Panc1 (cell line): ENCODE data around the gene LRRC1. TPM values are rescaled to one million over a fixed set of nuclear protein-coding genes. Genes with fewer than 3 reads are reported as not detected.

Experiments
- ATAC-seq: fragments of 200-7000 bp; cut with Tn5 transposase; 2 replicates; pipeline ENCODE4 v1.9.1; 2020; ENCODE audit warnings: mild to moderate bottlenecking, moderate library complexity
- BruUV-seq: library from RNA; stranded (reverse); fragments of 400-500 nt; replicated peaks from 2 replicates; lab custom pipeline; 2021; lab: Mats Ljungman, UMichigan
- CTCF ChIA-PET: fragments of 300-600 bp; sonication (Branson Sonifier 250); formaldehyde crosslinking; loops from one replicate; lab custom pipeline; 2022; ENCODE audit warnings: antibody characterized with exemption; lab: Charles Lee
- POLR2A ChIA-PET: fragments of 300-600 bp; sonication (Branson Sonifier 250); formaldehyde crosslinking; loops from one replicate; lab custom pipeline; 2022; ENCODE audit warnings: antibody characterized with exemption; lab: Charles Lee
- DNase-seq: peaks from one replicate; pipeline ENCODE4 v3.0.0-alpha.2; 2010; ENCODE audit warnings: low read depth, low spot score
- H3K27ac ChIP-seq: 2 replicates; pipeline ENCODE4 v1.5.1; 2011; ENCODE audit warnings: mild to moderate bottlenecking, low read length, inconsistent platforms
- H3K27me3 ChIP-seq: fragments of 200-500 bp; sonication (Bioruptor generic); 2 replicates; pipeline ENCODE4 v1.6.0; 2014; ENCODE audit warnings: low read length, inconsistent platforms; ENCODE audit not compliant: control insufficient read depth, insufficient read depth
- H3K36me3 ChIP-seq: fragments of 200-500 bp; sonication (Bioruptor generic); 2 replicates; pipeline ENCODE4 v1.5.1; 2014; ENCODE audit warnings: inconsistent platforms, mild to moderate bottlenecking, low read length, moderate library complexity; ENCODE audit not compliant: control insufficient read depth, insufficient read depth
- H3K4me1 ChIP-seq: 2 replicates; pipeline ENCODE4 v1.5.1; 2011; ENCODE audit warnings: inconsistent platforms, mild to moderate bottlenecking, low read length, moderate library complexity; ENCODE audit not compliant: control insufficient read depth, insufficient read depth
- H3K4me3 ChIP-seq, 2 experiments: 2 replicates each; pipeline ENCODE4 v1.5.1; 2011 to 2012; ENCODE audit warnings: low read depth in 2 of 2, low read length in 2 of 2, mild to moderate bottlenecking in 2 of 2, inconsistent platforms in 1 of 2, moderate library complexity in 1 of 2
- H3K9me3 ChIP-seq: fragments of 200-500 bp; sonication (Bioruptor generic); 2 replicates; pipeline ENCODE4 v1.5.1; 2014; ENCODE audit warnings: low read depth, mild to moderate bottlenecking, inconsistent platforms, low read length, moderate library complexity; ENCODE audit not compliant: control insufficient read depth, insufficient read depth
- POLR2AphosphoS5 ChIP-seq: IDR thresholded peaks from 2 replicates; pipeline ENCODE4 v1.6.1; 2012; ENCODE audit warnings: mild to moderate bottlenecking, low read depth, low read length, moderate library complexity
- SIN3A ChIP-seq: IDR thresholded peaks from 2 replicates; pipeline ENCODE4 v1.6.1; 2012; ENCODE audit warnings: low read depth, mild to moderate bottlenecking, low read length, moderate library complexity, borderline replicate concordance; ENCODE audit not compliant: insufficient read depth
- TCF7L2 ChIP-seq: IDR thresholded peaks from 2 replicates; pipeline ENCODE4 v1.6.1; 2011; ENCODE audit warnings: mild to moderate bottlenecking, low read depth, low read length, inconsistent platforms
- in situ Hi-C: cut with HindIII; loops from 2 replicates; pipeline ENCODE4 v1.10.0; 2016; ENCODE audit warnings: low sequenced_read_pairs, low pct_unique_long_range_greater_than_20kb
- intact Hi-C: fragments of 100-400 bp; cut with micrococcal nuclease; formaldehyde crosslinking; loops from one replicate; pipeline ENCODE4 v1.10.0; 2022; ENCODE audit not compliant: unreplicated experiment
- total RNA-seq: library from RNA; stranded (reverse); gene quantifications from one replicate; pipeline ENCODE4 v1.2.1, GENCODE V29; 2021; ENCODE audit not compliant: unreplicated experiment
- TF ChIP-seq, protein P1 (sequence below): fragments of 450-650 bp; IDR thresholded peaks from 2 replicates; pipeline ENCODE4 v1.5.1; 2017; ENCODE audit warnings: mild to moderate bottlenecking
- TF ChIP-seq, protein P2 (sequence below), 2 experiments: IDR thresholded peaks; 2 replicates each; pipeline ENCODE4 v1.6.1; 2011 to 2012; ENCODE audit warnings: low read depth in 2 of 2, control low read depth in 1 of 2, low read length in 1 of 2, mild to moderate bottlenecking in 1 of 2, moderate library complexity in 1 of 2; ENCODE audit not compliant: insufficient read depth in 1 of 2

The LRRC1 gene
- total RNA-seq, 1 experiment from 2014 or later: 13.8 TPM

DNA sequence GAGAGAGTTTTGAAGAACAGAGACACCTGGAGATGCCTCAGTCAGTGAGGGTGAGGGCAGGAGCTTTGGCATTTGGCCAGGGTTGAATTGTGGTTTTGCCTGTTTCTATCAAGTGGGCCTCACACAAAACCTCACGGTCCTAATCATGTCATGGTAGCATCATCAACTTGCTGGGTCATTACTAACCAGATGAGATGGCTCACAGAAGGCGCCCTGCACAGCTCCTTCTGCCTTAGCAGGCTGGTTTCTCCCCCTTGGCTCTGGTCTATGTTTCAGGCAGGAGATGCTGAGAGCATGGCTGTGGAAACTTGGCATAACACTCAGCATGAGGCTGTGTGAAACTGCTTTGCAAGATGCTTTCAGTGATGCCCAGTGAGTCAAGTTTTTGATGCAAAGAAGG lies 99.3 kb downstream of the LRRC1 start:
- H3K36me3 ChIP-seq: no peaks in the 10 kb centered on the region
- H3K27me3 ChIP-seq: no peaks in the 10 kb centered on the region
- intact Hi-C loops (no loop called here), in situ Hi-C loops (no loop called here)
- ChIA-PET CTCF (no interaction called here), POLR2A (no interaction called here)
- DNase-seq (no peak), ATAC-seq (no peak)
- H3K27ac ChIP-seq: no peak overlapping the region
- no peaks in the 10 kb centered on the region; the same call in 1 of the 2 replicates for H3K4me1 ChIP-seq
- TF ChIP-seq, protein P1, sequence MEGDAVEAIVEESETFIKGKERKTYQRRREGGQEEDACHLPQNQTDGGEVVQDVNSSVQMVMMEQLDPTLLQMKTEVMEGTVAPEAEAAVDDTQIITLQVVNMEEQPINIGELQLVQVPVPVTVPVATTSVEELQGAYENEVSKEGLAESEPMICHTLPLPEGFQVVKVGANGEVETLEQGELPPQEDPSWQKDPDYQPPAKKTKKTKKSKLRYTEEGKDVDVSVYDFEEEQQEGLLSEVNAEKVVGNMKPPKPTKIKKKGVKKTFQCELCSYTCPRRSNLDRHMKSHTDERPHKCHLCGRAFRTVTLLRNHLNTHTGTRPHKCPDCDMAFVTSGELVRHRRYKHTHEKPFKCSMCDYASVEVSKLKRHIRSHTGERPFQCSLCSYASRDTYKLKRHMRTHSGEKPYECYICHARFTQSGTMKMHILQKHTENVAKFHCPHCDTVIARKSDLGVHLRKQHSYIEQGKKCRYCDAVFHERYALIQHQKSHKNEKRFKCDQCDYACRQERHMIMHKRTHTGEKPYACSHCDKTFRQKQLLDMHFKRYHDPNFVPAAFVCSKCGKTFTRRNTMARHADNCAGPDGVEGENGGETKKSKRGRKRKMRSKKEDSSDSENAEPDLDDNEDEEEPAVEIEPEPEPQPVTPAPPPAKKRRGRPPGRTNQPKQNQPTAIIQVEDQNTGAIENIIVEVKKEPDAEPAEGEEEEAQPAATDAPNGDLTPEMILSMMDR: no peak
- TF ChIP-seq TCF7L2 (no peak), POLR2AphosphoS5 (no peak), SIN3A (no peak)
- TF ChIP-seq, protein P2, sequence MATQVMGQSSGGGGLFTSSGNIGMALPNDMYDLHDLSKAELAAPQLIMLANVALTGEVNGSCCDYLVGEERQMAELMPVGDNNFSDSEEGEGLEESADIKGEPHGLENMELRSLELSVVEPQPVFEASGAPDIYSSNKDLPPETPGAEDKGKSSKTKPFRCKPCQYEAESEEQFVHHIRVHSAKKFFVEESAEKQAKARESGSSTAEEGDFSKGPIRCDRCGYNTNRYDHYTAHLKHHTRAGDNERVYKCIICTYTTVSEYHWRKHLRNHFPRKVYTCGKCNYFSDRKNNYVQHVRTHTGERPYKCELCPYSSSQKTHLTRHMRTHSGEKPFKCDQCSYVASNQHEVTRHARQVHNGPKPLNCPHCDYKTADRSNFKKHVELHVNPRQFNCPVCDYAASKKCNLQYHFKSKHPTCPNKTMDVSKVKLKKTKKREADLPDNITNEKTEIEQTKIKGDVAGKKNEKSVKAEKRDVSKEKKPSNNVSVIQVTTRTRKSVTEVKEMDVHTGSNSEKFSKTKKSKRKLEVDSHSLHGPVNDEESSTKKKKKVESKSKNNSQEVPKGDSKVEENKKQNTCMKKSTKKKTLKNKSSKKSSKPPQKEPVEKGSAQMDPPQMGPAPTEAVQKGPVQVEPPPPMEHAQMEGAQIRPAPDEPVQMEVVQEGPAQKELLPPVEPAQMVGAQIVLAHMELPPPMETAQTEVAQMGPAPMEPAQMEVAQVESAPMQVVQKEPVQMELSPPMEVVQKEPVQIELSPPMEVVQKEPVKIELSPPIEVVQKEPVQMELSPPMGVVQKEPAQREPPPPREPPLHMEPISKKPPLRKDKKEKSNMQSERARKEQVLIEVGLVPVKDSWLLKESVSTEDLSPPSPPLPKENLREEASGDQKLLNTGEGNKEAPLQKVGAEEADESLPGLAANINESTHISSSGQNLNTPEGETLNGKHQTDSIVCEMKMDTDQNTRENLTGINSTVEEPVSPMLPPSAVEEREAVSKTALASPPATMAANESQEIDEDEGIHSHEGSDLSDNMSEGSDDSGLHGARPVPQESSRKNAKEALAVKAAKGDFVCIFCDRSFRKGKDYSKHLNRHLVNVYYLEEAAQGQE (IDR thresholded peaks at IDR 0.05; ENCODE audit: insufficient read depth in 1 of 2, low read depth in 2 of 2, low read length in 1 of 2): no peak
- H3K4me3 ChIP-seq: no peak overlapping the region
- H3K9me3 ChIP-seq: no peaks in the 10 kb centered on the region
- no TSS peak for BruUV-seq

DNA sequence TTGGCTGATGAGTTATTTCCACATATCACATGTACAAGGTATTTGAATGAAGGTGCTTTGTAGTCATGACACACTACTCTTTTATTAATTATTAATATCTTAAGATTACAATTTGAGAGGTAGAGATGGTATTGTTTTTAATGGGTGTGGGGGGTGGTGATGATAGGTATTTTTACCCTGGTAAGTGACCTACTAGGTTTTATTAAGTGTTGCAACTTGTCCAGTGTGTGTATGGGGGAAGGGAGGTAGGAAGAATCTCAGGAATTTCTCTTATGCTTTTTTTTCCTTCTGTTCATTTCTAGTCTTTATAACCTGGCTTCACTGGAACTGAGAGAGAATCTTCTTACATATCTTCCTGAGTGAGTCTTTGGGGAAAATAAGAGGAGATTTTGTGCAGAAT lies 101.4 kb downstream of the LRRC1 start:
- POLR2A ChIA-PET: interaction anchor here (0.6 kb wide), 1 partner anchor 9 kb away, joined by 4 read pairs; no protein-coding TSS in a partner anchor
- CTCF ChIA-PET: no interaction called here

More for the DNA sequence above, 101.4 kb downstream of the LRRC1 start:
- DNase-seq: no peak
- Histone ChIP-seq H3K36me3 (no peaks in the 10 kb centered on the region), H3K4me3 (no peak overlapping the region), H3K9me3 (no peaks in the 10 kb centered on the region), H3K4me1 (no peaks in the 10 kb centered on the region; the same call in 1 of the 2 replicates), H3K27ac (no peak overlapping the region), H3K27me3 (no peaks in the 10 kb centered on the region)
- intact Hi-C loops (no loop called here), in situ Hi-C loops (no loop called here)
- no peak for TF ChIP-seq POLR2AphosphoS5
- TF ChIP-seq, protein P2 (IDR thresholded peaks at IDR 0.05; ENCODE audit: insufficient read depth in 1 of 2, low read depth in 2 of 2, low read length in 1 of 2): no peak
- TF ChIP-seq, protein P1: no peak
- TF ChIP-seq SIN3A: no peak
- no peak for TF ChIP-seq TCF7L2
- BruUV-seq: no TSS peak
- no peak for ATAC-seq
